Measurements from ENCODE around the gene SPRED2.

DNA sequence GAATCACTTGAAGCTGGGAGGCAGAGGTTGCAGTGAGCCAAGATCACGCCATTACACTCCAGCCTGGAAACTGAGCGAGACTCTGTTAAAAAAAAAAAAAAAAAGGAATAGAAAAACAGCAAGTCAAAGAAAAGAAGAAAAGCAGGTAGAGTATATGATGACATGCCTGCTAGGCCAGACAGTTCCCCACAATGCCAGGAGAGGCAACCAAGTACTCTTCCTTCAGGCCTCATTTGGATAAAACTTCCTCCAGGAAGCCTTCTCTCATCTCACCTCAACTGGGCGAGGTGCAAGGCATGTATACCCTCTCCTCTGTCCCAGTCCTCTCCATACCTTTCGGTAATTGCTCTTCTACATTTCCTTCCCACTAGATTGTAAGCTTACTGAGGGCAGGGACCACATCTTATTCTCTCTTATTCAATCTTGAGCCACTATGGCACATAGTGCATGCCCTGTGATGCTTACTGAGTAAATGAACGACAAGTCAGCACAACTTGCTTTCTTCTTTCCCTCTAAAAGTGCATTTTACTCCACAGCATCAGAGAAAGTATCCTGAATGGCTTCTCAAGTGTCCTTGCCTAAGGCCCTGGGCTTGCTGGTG, 10.1 kb upstream of the SPRED2 start:
- no peak for TF ChIP-seq POLR2A (IDR thresholded peaks at IDR 0.05)
- TF ChIP-seq EP300 (IDR thresholded peaks at IDR 0.05; ENCODE audit: low read depth): no peak
- TF ChIP-seq, protein P1, sequence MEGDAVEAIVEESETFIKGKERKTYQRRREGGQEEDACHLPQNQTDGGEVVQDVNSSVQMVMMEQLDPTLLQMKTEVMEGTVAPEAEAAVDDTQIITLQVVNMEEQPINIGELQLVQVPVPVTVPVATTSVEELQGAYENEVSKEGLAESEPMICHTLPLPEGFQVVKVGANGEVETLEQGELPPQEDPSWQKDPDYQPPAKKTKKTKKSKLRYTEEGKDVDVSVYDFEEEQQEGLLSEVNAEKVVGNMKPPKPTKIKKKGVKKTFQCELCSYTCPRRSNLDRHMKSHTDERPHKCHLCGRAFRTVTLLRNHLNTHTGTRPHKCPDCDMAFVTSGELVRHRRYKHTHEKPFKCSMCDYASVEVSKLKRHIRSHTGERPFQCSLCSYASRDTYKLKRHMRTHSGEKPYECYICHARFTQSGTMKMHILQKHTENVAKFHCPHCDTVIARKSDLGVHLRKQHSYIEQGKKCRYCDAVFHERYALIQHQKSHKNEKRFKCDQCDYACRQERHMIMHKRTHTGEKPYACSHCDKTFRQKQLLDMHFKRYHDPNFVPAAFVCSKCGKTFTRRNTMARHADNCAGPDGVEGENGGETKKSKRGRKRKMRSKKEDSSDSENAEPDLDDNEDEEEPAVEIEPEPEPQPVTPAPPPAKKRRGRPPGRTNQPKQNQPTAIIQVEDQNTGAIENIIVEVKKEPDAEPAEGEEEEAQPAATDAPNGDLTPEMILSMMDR (IDR thresholded peaks at IDR 0.05): no peak
- no peak for TF ChIP-seq POLR2AphosphoS5 (IDR thresholded peaks at IDR 0.05)
